K562 (cell line): Measurements from ENCODE around the gene VTCN1. TPM values are rescaled to one million over a fixed set of nuclear protein-coding genes. Genes with fewer than 3 reads are reported as not detected.

ENCODE experiments used
- ATAC-seq: fragments of 200-7000 bp; cut with Tn5 transposase; 3 replicates; pipeline ENCODE4 v1.9.1; 2020; ENCODE audit warnings: moderate library complexity
- BruUV-seq: library from RNA; stranded (reverse); fragments of 400-500 nt; replicated peaks from 2 replicates; lab custom pipeline; 2021; lab: Mats Ljungman, UMichigan
- CTCF ChIA-PET: fragments of 300-600 bp; formaldehyde crosslinking; extraction: SDS; loops from one replicate; lab custom pipeline; 2021; ENCODE audit warnings: low intra/inter-chr PET ratio; lab: Yijun Ruan, JAX
- POLR2A ChIA-PET: fragments of 300-600, 350-650 bp; sonication (Branson Sonifier 250); formaldehyde crosslinking; extraction: SDS; loops from one replicate; lab custom pipeline; 2021; ENCODE audit warnings: antibody characterized with exemption, inconsistent platforms; lab: Yijun Ruan, JAX
- DNase-seq, 4 experiments: peaks; one replicate each; pipeline versions ENCODE4 v3.0.0 to v3.0.0-alpha.2; 2011 to 2018; ENCODE audit warnings: low spot score in 3 of 4, mixed read lengths in 3 of 4; ENCODE audit errors: extremely low read depth in 1 of 4
- FAIRE-seq: peaks from 2 replicates; lab custom pipeline; 2011; peaks lifted over from hg19 to GRCh38; lab: Jason Lieb, UNC
- H2AFZ ChIP-seq: 2 replicates; pipeline ENCODE4 v1.6.0; 2011; ENCODE audit warnings: low read depth, low read length, control low read depth, inconsistent platforms
- H3K27ac ChIP-seq: fragments of 200-600 bp; 3 replicates; pipeline ENCODE4 v1.8.0; 2011; ENCODE audit warnings: low read depth, mild to moderate bottlenecking, control low read depth, inconsistent platforms, low read length, moderate library complexity, mixed read lengths; ENCODE audit errors: extremely low read depth
- H3K27me3 ChIP-seq, 2 experiments: fragments of 300-600 bp in 1 of 2; 2 replicates in 1 of 2; 3 replicates in 1 of 2; pipeline versions ENCODE4 v1.6.0 to v1.8.0; 2011; ENCODE audit warnings: inconsistent platforms in 2 of 2, low read length in 2 of 2, mild to moderate bottlenecking in 1 of 2, mixed read lengths in 1 of 2, moderate library complexity in 1 of 2; ENCODE audit not compliant: control insufficient read depth in 2 of 2, insufficient read depth in 2 of 2
- H3K36me3 ChIP-seq: fragments of 300-600 bp; 3 replicates; pipeline ENCODE4 v1.8.0; 2011; ENCODE audit warnings: mild to moderate bottlenecking, low read length, inconsistent platforms; ENCODE audit not compliant: control insufficient read depth, insufficient read depth
- H3K4me1 ChIP-seq, 2 experiments: fragments of 200-600 bp in 1 of 2; replicated peaks in 1 of 2; 2 replicates in 1 of 2; 3 replicates in 1 of 2; pipeline versions ENCODE4 v1.5.1 to v1.8.0; 2011; ENCODE audit warnings: inconsistent platforms in 2 of 2, low read length in 2 of 2, mild to moderate bottlenecking in 1 of 2, mixed read lengths in 1 of 2, moderate library complexity in 1 of 2; ENCODE audit not compliant: control insufficient read depth in 2 of 2, insufficient read depth in 2 of 2
- H3K4me2 ChIP-seq: 2 replicates; pipeline ENCODE4 v1.6.1; 2011; ENCODE audit warnings: low read length, control low read depth, inconsistent platforms, mixed read lengths; ENCODE audit not compliant: insufficient read depth
- H3K4me3 ChIP-seq: fragments of 200-600 bp; sonication (generic), shearing (Covaris generic); 2 replicates; pipeline ENCODE4 v1.5.1; 2016; ENCODE audit warnings: control low read depth, inconsistent platforms
- H3K79me2 ChIP-seq: fragments of 200-600 bp; 3 replicates; pipeline ENCODE4 v1.8.0; 2011; ENCODE audit warnings: low read length, inconsistent platforms; ENCODE audit not compliant: control insufficient read depth, insufficient read depth
- H3K9ac ChIP-seq, 2 experiments: 2 replicates each; pipeline versions ENCODE4 v1.6.0 to v1.6.1; 2011; ENCODE audit warnings: low read depth in 2 of 2, low read length in 2 of 2, control low read depth in 1 of 2, inconsistent platforms in 1 of 2, mild to moderate bottlenecking in 1 of 2, mixed read lengths in 1 of 2; ENCODE audit not compliant: insufficient read depth in 1 of 2
- H3K9me1 ChIP-seq: one replicate; pipeline ENCODE4 v1.6.0; 2011; ENCODE audit warnings: inconsistent platforms, mild to moderate bottlenecking, low read length, moderate library complexity; ENCODE audit not compliant: control insufficient read depth, insufficient read depth
- H3K9me3 ChIP-seq: replicated peaks from 2 replicates; pipeline ENCODE4 v1.5.1; 2011; ENCODE audit warnings: low read depth, low read length, inconsistent platforms; ENCODE audit not compliant: control insufficient read depth, insufficient read depth
- H4K20me1 ChIP-seq: replicated peaks from 2 replicates; pipeline ENCODE4 v1.6.1; 2011; ENCODE audit warnings: low read length, inconsistent platforms, mixed read lengths; ENCODE audit not compliant: control insufficient read depth, insufficient read depth
- GTF2E2 ChIP-seq: fragments of 200-800 bp; sonication (Bioruptor generic); IDR thresholded peaks from 2 replicates; pipeline ENCODE4 v1.6.1; 2016; ENCODE audit warnings: missing genetic modification characterization, missing compliant biosample characterization
- MAFF ChIP-seq: IDR thresholded peaks from 2 replicates; pipeline ENCODE4 v1.6.1; 2012; ENCODE audit warnings: low read length, improper control_type of control experiment
- NFYB ChIP-seq: IDR thresholded peaks from 2 replicates; pipeline ENCODE4 v1.6.1; 2011; ENCODE audit warnings: mild to moderate bottlenecking, moderate library complexity; ENCODE audit not compliant: insufficient read length; ENCODE audit errors: extremely low read depth
- RAD21 ChIP-seq, 2 experiments: fragments of 250-450 bp in 1 of 2; fragments of 450-650 bp in 1 of 2; sonication (Bioruptor Pico) in 1 of 2; formaldehyde crosslinking in 1 of 2; IDR thresholded peaks in 1 of 2; conservative IDR thresholded peaks in 1 of 2; 2 replicates each; pipeline versions ENCODE4 v1.4.0 to v1.8.0; 2020 to 2022; ENCODE audit warnings: mild to moderate bottlenecking in 2 of 2, moderate library complexity in 1 of 2
- TSC22D4 ChIP-seq: fragments of 450-650 bp; IDR thresholded peaks from 2 replicates; pipeline ENCODE4 v1.6.1; 2016; ENCODE audit warnings: missing genetic modification characterization, missing biosample characterization, control low read depth
- XRCC4 ChIP-seq: IDR thresholded peaks from one replicate; pipeline ENCODE4 v1.6.1; 2011; ENCODE audit not compliant: insufficient read depth, insufficient read length; ENCODE audit errors: extremely low read depth
- ZNF75A ChIP-seq: fragments of 450-650 bp; formaldehyde crosslinking; IDR thresholded peaks from 2 replicates; pipeline ENCODE4 v1.4.0; 2020; ENCODE audit warnings: mild to moderate bottlenecking
- WGBS: fragments of 100-300 bp; shearing (Covaris generic); methylation state at CpG from one replicate; pipeline ENCODE4 v1.1.6; 2016; ENCODE audit warnings: low coverage, mixed read lengths; ENCODE audit not compliant: insufficient coverage; ENCODE audit errors: missing lambda C conversion rate; 5-methylcytosine and 5-hydroxymethylcytosine counted together
- in situ Hi-C: fragments of 300-500 bp; cut with MboI; formaldehyde crosslinking; loops from 4 replicates; pipeline ENCODE4 v1.15.0; 2018; ENCODE audit warnings: inconsistent platforms, mixed read lengths
- intact Hi-C: fragments of 100-400 bp; cut with micrococcal nuclease; formaldehyde crosslinking; loops from 2 replicates; pipeline ENCODE4 v1.14.2; 2022
- polyA plus RNA-seq, 8 experiments: library from polyadenylated mRNA; depleted of rRNA in 4 of 8; stranded (reverse) in 5 of 8; unstranded in 3 of 8; fragments of >200 nt; fragmentation: Nextera tagmentation in 2 of 8; fragmentation: Illumina TruSeq in 1 of 8; extraction: Ambion mirVana in 2 of 8; extraction: Trizol in 1 of 8; gene quantifications; 2 replicates each; pipeline versions ENCODE4 v1.2.1 to v1.2.3, GENCODE V29; 2011 to 2014; ENCODE audit warnings: inconsistent platforms in 1 of 8, missing spikeins in 1 of 8
- total RNA-seq, 7 experiments: library from RNA; depleted of rRNA in 6 of 7; stranded (reverse); fragments of >200 nt in 6 of 7; fragmentation: Illumina TruSeq in 2 of 7; extraction: Trizol in 2 of 7; gene quantifications; 2 replicates each; pipeline versions ENCODE4 v1.2.1 to v1.2.3, GENCODE V29; 2011 to 2021; ENCODE audit warnings: low replicate concordance in 1 of 7
- TF ChIP-seq, protein P1 (sequence below): sonication (generic); formaldehyde crosslinking; IDR thresholded peaks from 2 replicates; pipeline ENCODE4 v1.8.0; 2023; ENCODE audit warnings: missing genetic modification reagents, mild to moderate bottlenecking, borderline replicate concordance

VTCN1 gene
- total and polyA plus RNA-seq, 9 of the 15 experiments (the other 6 are each of a cell fraction or from before 2014, with no cell fraction given): not detected

DNA sequence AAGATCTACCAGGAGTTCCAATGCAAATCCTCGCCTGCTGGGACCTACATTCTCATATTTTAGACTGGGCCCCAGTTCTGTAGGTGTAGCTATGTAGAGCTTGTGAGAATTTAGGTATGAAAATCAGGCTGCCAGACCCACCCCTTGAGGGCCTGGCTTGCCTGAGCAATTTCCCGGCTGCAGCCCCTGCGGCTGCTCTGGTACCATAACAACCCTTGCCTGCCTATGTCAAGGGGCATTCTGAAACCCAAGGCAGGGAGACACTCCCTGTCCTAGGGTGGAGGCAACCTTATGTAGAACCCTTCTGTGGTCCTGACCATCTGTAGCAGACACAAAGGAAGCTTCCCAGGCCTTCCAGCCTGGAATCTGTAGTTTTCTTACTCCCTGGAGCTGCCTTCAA lies 28.4 kb downstream of the VTCN1 start:
- H3K4me3 ChIP-seq: no peak overlapping the region
- no peak overlapping the region for H3K9ac ChIP-seq
- 20% methylated on average over 3 of the region's 3 CpGs for WGBS
- H3K79me2 ChIP-seq: no peaks in the 10 kb centered on the region
- H3K4me2 ChIP-seq: no peak overlapping the region
- peaks cover 2 to 5% of the 10 kb centered on the region in 2 experiments; a peak in 4 of 5 replicates for H3K27me3 ChIP-seq
- no peaks in the 10 kb centered on the region for H3K36me3 ChIP-seq
- H3K4me1 ChIP-seq: no peaks in the 10 kb centered on the region; a peak in 2 of 5 replicates
- ChIA-PET CTCF (no interaction called here), POLR2A (interaction anchor here (0.6 to 1.1 kb wide), 2 partner anchors 382 to 1693 kb away, joined by 3 read pairs; no protein-coding TSS in a partner anchor)
- no peaks in the 10 kb centered on the region for H3K9me3 ChIP-seq
- ATAC-seq (no peak), FAIRE-seq (no peak), DNase-seq (no peak)
- no peaks in the 10 kb centered on the region for H4K20me1 ChIP-seq
- no peak for TF ChIP-seq TSC22D4 (tag)
- TF ChIP-seq ZNF75A: no peak
- TF ChIP-seq, protein P1, sequence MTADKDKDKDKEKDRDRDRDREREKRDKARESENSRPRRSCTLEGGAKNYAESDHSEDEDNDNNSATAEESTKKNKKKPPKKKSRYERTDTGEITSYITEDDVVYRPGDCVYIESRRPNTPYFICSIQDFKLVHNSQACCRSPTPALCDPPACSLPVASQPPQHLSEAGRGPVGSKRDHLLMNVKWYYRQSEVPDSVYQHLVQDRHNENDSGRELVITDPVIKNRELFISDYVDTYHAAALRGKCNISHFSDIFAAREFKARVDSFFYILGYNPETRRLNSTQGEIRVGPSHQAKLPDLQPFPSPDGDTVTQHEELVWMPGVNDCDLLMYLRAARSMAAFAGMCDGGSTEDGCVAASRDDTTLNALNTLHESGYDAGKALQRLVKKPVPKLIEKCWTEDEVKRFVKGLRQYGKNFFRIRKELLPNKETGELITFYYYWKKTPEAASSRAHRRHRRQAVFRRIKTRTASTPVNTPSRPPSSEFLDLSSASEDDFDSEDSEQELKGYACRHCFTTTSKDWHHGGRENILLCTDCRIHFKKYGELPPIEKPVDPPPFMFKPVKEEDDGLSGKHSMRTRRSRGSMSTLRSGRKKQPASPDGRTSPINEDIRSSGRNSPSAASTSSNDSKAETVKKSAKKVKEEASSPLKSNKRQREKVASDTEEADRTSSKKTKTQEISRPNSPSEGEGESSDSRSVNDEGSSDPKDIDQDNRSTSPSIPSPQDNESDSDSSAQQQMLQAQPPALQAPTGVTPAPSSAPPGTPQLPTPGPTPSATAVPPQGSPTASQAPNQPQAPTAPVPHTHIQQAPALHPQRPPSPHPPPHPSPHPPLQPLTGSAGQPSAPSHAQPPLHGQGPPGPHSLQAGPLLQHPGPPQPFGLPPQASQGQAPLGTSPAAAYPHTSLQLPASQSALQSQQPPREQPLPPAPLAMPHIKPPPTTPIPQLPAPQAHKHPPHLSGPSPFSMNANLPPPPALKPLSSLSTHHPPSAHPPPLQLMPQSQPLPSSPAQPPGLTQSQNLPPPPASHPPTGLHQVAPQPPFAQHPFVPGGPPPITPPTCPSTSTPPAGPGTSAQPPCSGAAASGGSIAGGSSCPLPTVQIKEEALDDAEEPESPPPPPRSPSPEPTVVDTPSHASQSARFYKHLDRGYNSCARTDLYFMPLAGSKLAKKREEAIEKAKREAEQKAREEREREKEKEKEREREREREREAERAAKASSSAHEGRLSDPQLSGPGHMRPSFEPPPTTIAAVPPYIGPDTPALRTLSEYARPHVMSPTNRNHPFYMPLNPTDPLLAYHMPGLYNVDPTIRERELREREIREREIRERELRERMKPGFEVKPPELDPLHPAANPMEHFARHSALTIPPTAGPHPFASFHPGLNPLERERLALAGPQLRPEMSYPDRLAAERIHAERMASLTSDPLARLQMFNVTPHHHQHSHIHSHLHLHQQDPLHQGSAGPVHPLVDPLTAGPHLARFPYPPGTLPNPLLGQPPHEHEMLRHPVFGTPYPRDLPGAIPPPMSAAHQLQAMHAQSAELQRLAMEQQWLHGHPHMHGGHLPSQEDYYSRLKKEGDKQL (CRISPR knock-in tag): no peak
- no peak for TF ChIP-seq NFYB
- TF ChIP-seq XRCC4: no peak
- TF ChIP-seq RAD21 (CRISPR knock-in tag; conservative IDR thresholded peaks at IDR 0.05 in 1 of 2, IDR thresholded peaks at IDR 0.05 in 1 of 2): no peak
- TF ChIP-seq GTF2E2 (tag): no peak
- TF ChIP-seq MAFF: no peak
- BruUV-seq: no TSS peak
- H2AFZ ChIP-seq: no peak overlapping the region
- in situ Hi-C loops (no loop called here), intact Hi-C loops (no loop called here)
- H3K27ac ChIP-seq: no peak overlapping the region
- no peaks in the 10 kb centered on the region for H3K9me1 ChIP-seq
